Stomach (tissue), 4 donors: ENCODE data around the gene ERN1.

Source experiments
- CTCF ChIP-seq, 7 experiments: fragments of 450-650 bp in 4 of 7; fragments of 200-600 bp in 3 of 7; sonication (generic) in 3 of 7; IDR thresholded peaks; one replicate each; pipeline ENCODE4 v1.5.1; 2016 to 2019; ENCODE audit warnings: antibody characterized with exemption in 7 of 7, control low read depth in 2 of 7, mild to moderate bottlenecking in 1 of 7
- EP300 ChIP-seq: sonication (generic); formaldehyde crosslinking; IDR thresholded peaks from one replicate; pipeline ENCODE4 v1.6.1; 2017; ENCODE audit warnings: antibody characterized with exemption
- POLR2A ChIP-seq, 4 donors: fragments of 450-650 bp; IDR thresholded peaks; one replicate each; pipeline ENCODE4 v1.6.1; 2016; ENCODE audit warnings: antibody characterized with exemption in 4 of 4, control low read depth in 2 of 4, mild to moderate bottlenecking in 1 of 4, moderate library complexity in 1 of 4
- POLR2AphosphoS5 ChIP-seq, 3 donors: sonication (generic); formaldehyde crosslinking; IDR thresholded peaks; one replicate each; pipeline ENCODE4 v1.6.1; 2016; ENCODE audit warnings: antibody characterized with exemption in 3 of 3

- TF ChIP-seq CTCF (IDR thresholded peaks at IDR 0.05) (no peak), EP300 (no peak), POLR2AphosphoS5 (IDR thresholded peaks at IDR 0.05) (no peak), POLR2A (IDR thresholded peaks at IDR 0.05) (no peak)
Observed at GRCh38 chr17:64037180-64037579, 92.8 kb downstream of the ERN1 start.
